HG02588 (cell line): Measurements from ENCODE around the gene MRPL34.
A peak's percentile ranks its signal among the peaks of the same experiment; 100 is the strongest.
"Not testable (repeated sequence)": the region's sequence is repeated elsewhere in the genome, so short reads cannot be mapped to it uniquely, and the experiment has no call there.

Experiments
- ATAC-seq: cut with Tn5 transposase; IDR thresholded peaks from one replicate; pipeline ENCODE4 v1.9.1; 2021; ENCODE audit warnings: mild to moderate bottlenecking, moderate library complexity; ENCODE audit not compliant: unreplicated experiment

MRPL34 gene

GRCh38 chr19:17305517-17306284, at the start of gene MRPL34:
Gene MRPL34, plus strand, starts transcription at chr19:17305872. Its CDS starts 21 bp downstream, at chr19:17305893.
- ATAC-seq, result peak; percentile 51

GRCh38 chr19:17256130-17256529, 49.5 kb upstream of the MRPL34 start:
- no peak for ATAC-seq

GRCh38 chr19:17259118-17259780, 46.4 kb upstream of the MRPL34 start:
- ATAC-seq, result no peak

GRCh38 chr19:17259934-17260333, 45.7 kb upstream of the MRPL34 start:
- ATAC-seq, result no peak

GRCh38 chr19:17260842-17261325, 44.8 kb upstream of the MRPL34 start:
- peak; percentile 75 for ATAC-seq

- ATAC-seq, result no peak
Observed at GRCh38 chr19:17262557-17262956, 43.1 kb upstream of the MRPL34 start.

- no peak for ATAC-seq
Observed at GRCh38 chr19:17263712-17264640, 41.7 kb upstream of the MRPL34 start.

- ATAC-seq, result no peak
Observed at GRCh38 chr19:17264641-17264979, 41.1 kb upstream of the MRPL34 start, which contains the start of gene USHBP1. Gene USHBP1, minus strand, starts transcription at chr19:17264745. Its CDS starts 446 bp downstream, at chr19:17264299.

- no peak for ATAC-seq
Observed at GRCh38 chr19:17266026-17266425, 39.6 kb upstream of the MRPL34 start.

GRCh38 chr19:17266589-17266974, 39.1 kb upstream of the MRPL34 start:
- peak; percentile 15 for ATAC-seq

GRCh38 chr19:17266975-17267788, 38.5 kb upstream of the MRPL34 start, which contains the start of gene BABAM1:
Gene BABAM1, plus strand, starts transcription at chr19:17267443. Its CDS starts 1,364 bp downstream, at chr19:17268807.
- peak; percentile 88 for ATAC-seq

GRCh38 chr19:17268754-17269153, 36.9 kb upstream of the MRPL34 start:
- ATAC-seq, result no peak

GRCh38 chr19:17274892-17275291, 30.8 kb upstream of the MRPL34 start:
- ATAC-seq, result not testable (repeated sequence)

- no peak for ATAC-seq
Observed at GRCh38 chr19:17275441-17276175, 30.1 kb upstream of the MRPL34 start.

GRCh38 chr19:17279436-17279835, 26.2 kb upstream of the MRPL34 start:
- no peak for ATAC-seq

- ATAC-seq, result no peak
Observed at GRCh38 chr19:17281391-17282304, 24.0 kb upstream of the MRPL34 start, which contains the start of gene ANKLE1. Gene ANKLE1, plus strand, starts transcription at chr19:17281901. Its CDS starts 20 bp downstream, at chr19:17281921.

GRCh38 chr19:17282488-17283125, 23.1 kb upstream of the MRPL34 start:
- ATAC-seq, result peak; percentile 65

- no peak for ATAC-seq
Observed at GRCh38 chr19:17283504-17283996, 22.1 kb upstream of the MRPL34 start.
